GM10266 (cell line): ENCODE results near the gene COPS7B.

Experiments used
- DNase-seq: peaks from one replicate; pipeline ENCODE4 v3.0.0; 2012; ENCODE audit errors: extremely low spot score
- CTCF ChIP-seq: IDR thresholded peaks from 2 replicates; pipeline ENCODE4 v1.5.1; 2012; ENCODE audit warnings: mild to moderate bottlenecking, low read depth; ENCODE audit not compliant: control insufficient read depth, insufficient read depth; ENCODE audit errors: missing control alignments

COPS7B gene

DNA sequence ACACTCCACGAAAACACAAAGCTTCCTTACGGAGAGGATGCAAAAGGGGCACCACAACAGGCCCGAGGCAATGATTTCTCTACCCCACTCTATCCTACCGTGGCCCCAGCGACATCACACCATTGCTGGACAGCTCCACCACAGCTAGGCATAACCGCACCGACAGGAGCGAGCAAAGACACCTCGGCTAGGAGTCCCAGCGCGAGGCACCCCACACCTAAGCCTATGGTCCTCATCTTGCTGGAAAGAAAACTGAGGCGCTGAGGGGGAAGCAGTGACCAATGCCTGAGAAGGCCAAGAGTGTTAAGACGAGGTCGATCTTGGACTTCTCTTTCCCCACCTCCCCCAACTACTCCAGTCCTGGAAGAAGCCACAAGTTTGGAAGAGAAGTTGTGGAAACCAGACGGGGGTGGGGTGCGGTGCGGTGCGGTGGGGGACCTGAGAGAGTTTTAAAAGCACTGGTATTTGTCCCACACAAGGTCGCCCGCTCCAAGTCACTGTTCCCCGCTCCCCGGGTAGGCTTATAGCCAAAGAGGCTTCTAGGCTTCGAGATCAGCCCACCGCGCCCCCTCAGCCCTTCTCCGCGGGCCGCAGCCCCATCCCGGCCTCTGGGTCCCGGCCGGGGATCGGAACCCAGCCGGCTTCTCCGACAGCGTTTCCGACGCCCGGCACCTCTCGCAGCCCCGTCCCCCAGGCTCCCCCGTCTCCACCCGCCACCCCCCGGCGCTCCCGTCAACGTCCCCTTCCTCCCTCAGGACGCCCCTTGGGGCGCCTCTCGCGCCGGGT lies 5.9 kb upstream of the COPS7B start:
- DNase-seq: no peak
- no peak for TF ChIP-seq CTCF

DNA sequence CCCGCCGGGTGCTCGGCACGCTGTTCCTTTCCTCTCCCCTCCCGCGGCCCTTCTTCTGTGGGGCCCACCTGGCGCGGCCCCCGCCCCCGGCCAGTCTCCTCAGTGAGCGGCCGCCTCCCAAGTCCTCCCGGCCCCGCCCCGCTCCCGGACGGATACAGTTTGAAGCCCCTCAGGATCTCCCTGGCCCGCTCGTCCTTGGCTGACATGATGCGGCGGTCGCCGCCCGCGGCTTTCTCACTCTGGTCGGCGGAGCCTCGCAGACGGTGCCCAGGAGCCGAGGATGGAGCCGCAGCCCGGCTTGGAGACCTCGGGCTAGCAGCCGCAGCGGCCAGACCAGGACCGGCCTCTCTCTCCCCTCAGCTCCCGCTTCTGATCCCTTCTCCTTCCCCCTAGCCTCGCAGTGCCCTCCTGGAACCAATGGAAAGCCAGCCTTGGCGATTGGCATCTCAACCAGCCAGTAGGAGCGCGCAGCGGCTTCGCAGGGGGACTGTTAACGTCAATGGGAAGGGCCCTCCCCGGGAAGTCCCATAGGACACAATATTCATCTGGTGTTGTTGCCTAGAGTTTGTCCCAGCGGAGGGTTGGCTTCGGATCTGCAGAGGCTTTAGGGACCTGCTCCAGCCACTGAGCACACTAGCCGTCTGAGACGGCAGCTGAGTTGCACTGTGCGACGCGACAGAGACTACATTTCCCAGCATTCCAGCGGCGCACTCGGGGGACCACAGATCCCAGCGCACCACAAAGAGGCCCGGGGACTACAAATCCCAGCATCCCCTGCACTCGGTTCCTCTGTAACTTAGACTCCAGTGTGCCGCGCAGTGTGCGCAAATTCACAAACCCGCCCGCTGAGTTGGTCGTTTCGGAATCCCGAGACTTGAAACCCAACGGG lies 5.1 kb upstream of the COPS7B start, which contains the start of gene PDE6D:
Gene PDE6D, minus strand, starts transcription at position 374 of the 889 bp plus-strand sequence. Its CDS starts 168 bp downstream, at position 206.
- peak; percentile 99 for DNase-seq
- TF ChIP-seq CTCF: no peak

- TF ChIP-seq CTCF: no peak
- DNase-seq: peak; percentile 32
Measured at GRCh38 chr2:231781798-231782726, 4.2 kb upstream of the COPS7B start.

- no peak for TF ChIP-seq CTCF
- DNase-seq: no peak
Measured at GRCh38 chr2:231785413-231785812, 832 bp upstream of the COPS7B start.

DNA sequence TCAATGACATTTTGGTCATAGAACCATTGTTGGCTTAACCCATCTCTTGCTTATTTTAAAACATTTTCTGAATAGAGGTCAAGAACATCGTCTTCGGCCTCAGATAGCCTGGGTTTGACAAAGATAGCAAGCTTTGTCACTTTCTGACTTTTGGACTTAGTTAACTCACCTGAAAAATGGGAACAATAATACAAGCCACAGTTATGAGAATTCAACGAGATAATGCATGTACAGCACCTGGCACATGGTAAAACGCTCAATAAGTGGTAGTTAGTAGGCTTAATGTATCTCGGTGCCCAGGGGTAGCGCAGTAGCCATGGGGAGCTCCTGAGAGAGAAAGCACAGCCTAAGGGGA lies 446 bp upstream of the COPS7B start:
- no peak for TF ChIP-seq CTCF
- no peak for DNase-seq

DNA sequence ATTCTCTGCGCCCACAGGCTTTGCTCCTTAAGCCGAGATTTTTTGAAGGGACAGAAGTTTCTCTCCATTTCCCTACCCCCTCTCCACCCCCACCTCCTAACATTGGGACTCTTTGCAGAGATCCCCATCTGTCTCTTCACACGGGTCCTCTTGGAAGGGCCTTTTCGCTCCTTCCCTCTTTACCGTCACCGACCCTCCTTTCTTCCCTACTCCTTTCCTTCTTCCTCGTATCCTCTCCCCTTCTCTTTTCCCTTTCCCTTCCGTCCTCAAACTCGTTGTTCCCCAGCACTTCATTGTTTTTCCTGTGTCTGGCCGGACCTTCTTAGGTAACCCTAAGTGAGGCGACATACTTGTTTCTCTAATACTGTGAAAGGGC lies 660 bp downstream of the COPS7B start:
- no peak for TF ChIP-seq CTCF
- DNase-seq: no peak
